VCaP (cell line): Measurements from ENCODE around the gene TRAPPC2L.

Experiments used
- H3K27ac ChIP-seq: fragments of 450-650 bp; 2 replicates; pipeline ENCODE4 v1.5.1; 2017
- CTCF ChIP-seq: fragments of 450-650 bp; conservative IDR thresholded peaks from 2 replicates; pipeline ENCODE4 v1.5.1; 2017; ENCODE audit warnings: mild to moderate bottlenecking, moderate library complexity

Gene TRAPPC2L

DNA sequence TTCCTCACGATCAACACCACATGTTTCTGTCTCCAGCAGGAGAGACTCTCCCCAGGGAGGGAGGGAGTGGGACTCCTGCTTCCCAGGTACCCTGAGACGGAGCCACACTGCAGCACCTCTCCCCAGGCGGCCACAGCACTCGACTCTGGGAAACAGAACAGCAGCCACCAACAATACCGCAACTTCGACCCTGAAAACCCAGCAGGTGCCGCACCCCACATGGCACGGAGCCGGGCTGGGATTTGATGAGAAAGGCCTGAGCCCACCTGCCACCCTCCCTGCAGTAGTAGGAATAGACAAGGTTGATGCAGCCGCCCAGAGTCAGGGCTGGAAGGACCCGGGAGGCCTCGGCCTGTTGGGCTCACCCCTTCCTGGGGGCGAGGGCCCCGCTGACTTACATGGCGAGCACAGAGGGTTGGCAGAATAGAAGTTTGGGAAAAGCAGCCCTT is 14.6 kb upstream of the TRAPPC2L start:
- no peak overlapping the region for H3K27ac ChIP-seq

DNA sequence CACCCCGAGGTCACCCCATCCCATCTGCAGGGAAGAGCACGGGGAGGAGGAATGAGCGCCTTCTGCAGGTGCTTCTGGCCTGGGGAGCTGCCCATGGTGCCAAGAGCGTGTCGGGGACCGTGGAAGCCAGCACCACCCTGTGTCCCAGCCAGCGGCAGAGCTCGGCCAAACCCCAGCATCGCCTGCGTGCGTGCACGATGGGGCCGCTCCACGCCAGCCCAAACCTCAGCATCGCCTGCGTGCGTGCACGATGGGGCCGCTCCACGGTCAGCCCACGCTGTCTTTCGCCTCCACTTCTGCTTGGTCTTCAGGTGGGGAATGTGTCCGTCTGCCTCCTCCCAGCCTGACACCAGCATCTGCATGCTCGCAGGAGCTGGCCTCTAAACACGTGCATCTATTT is 14.1 kb upstream of the TRAPPC2L start:
- TF ChIP-seq CTCF, result no peak

More for the DNA sequence above, 14.6 kb upstream of the TRAPPC2L start:
- no peak for TF ChIP-seq CTCF

DNA sequence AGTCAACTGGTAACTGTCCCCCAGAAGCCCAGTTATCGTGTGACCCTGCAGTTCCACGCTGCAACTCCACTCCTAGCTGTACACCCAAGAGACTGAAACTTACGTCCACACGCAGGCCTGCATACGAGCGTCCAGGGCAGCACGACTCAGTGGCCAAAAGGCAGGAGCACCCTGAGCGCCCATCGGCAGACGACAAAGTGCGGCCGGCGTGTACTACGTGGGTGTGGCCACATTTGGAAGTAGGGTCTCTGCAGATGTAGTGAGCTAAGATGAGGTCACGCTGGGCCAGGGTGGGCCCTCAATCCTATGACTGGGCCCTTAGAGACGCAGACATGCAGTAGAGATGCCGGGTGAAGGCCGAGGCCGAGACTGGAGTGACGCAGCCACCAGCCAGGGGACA is 13.7 kb upstream of the TRAPPC2L start:
- TF ChIP-seq CTCF, result no peak
- no peak overlapping the region for H3K27ac ChIP-seq

More for the DNA sequence above, 14.1 kb upstream of the TRAPPC2L start:
- no peak overlapping the region for H3K27ac ChIP-seq

- no peak overlapping the region for H3K27ac ChIP-seq
- no peak; the same call in 1 of the 2 replicates for TF ChIP-seq CTCF
These were observed 12.4 kb upstream of the TRAPPC2L start for GRCh38 chr16:88844419-88845036.

GRCh38 chr16:88846088-88846487 is 10.8 kb upstream of the TRAPPC2L start:
- no peak overlapping the region for H3K27ac ChIP-seq
- TF ChIP-seq CTCF, result no peak

GRCh38 chr16:88847654-88848053 is 9.3 kb upstream of the TRAPPC2L start:
- no peak for TF ChIP-seq CTCF
- no peak overlapping the region for H3K27ac ChIP-seq

DNA sequence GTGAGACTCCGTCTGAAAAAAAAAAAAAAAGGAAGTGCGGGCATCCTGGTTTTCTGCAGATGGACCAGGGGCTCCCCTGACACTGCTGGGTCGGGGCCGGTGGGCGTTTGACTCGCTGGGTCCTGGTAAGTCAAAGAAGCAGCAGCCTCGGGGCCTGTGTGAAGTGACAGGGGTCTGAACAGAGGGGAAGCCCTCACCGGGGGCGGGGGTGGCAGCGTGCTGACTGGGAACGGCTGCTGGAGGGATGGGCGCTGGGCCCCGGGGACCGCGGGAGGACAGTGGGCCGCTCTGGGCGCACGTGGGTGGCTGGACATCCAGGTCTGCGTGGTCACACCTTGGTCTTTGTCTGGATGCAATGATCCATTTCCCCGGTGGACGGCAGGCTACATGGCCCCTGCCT is 8.4 kb upstream of the TRAPPC2L start:
- no peak for TF ChIP-seq CTCF
- no peak overlapping the region for H3K27ac ChIP-seq
